Activated CD4-positive, alpha-beta T cell treated with anti-CD3 and anti-CD28 coated beads, Interleukin-2, amount 10 ng/mL, durations not matched to agents 24 days and 14 days (primary cell): ENCODE results near the gene RGS7BP. TPM values are rescaled to one million over a fixed set of nuclear protein-coding genes. Genes with fewer than 3 reads are reported as not detected.

Experiments
- total RNA-seq: library from RNA; stranded (reverse); gene quantifications from 2 replicates; pipeline ENCODE4 v1.2.3, GENCODE V29; 2022

The RGS7BP gene
- total RNA-seq, 1 donor from 2014 or later = not detected

Other genes with a start within 250 kb of the RGS7BP start
- gene SHISAL2B, start 184.5 kb downstream of the RGS7BP start, total RNA-seq = not detected in 2 replicates